ENCODE results near the gene C5orf63. TPM values are rescaled to one million over a fixed set of nuclear protein-coding genes. Genes with fewer than 3 reads are reported as not detected.
"Not testable (repeated sequence)": the region's sequence is repeated elsewhere in the genome, so short reads cannot be mapped to it uniquely, and the experiment has no call there.

Gene C5orf63
- polyA plus RNA-seq, 1 donor from 2014 or later = not detected

DNA sequence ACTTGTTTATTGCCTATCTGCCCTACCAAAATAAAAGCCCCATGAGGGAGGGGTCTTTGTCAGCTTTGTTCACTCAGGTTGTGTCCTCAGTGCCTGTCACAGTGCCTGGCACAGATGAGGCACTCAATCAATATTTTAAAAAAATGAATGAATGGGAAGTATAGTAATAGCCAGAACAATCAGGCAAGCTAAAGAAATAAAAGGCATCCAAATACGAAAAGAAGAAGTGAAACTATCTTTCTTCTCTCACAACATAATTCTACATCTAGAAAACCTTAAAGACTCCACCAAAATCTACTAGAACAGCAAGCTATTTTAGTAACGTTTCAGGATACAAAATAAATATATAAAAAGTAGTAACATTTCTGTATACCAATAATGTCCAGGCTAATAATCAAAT lies 37.8 kb upstream of the C5orf63 start:
- no peaks in the 10 kb centered on the region for H3K79me2 ChIP-seq (replicated peaks; ENCODE audit: insufficient read depth, low read length)
- H3K27ac ChIP-seq (ENCODE audit: low read length) = no peak overlapping the region
- no peaks in the 10 kb centered on the region for H3K36me3 ChIP-seq (ENCODE audit: insufficient read depth, low read length)
- H4K20me1 ChIP-seq (ENCODE audit: insufficient read depth) = no peaks in the 10 kb centered on the region
- no peaks in the 10 kb centered on the region for H3K27me3 ChIP-seq (ENCODE audit: insufficient read depth, low read depth, low read length)
- H3K4me2 ChIP-seq (ENCODE audit: low read length) = no peak overlapping the region
- H3K4me3 ChIP-seq (ENCODE audit: low read length) = no peak overlapping the region
- no peaks in the 10 kb centered on the region for H3K9me3 ChIP-seq (ENCODE audit: low read length)
- no peak overlapping the region for H3K9ac ChIP-seq (ENCODE audit: low read length)
- TF ChIP-seq EP300 (conservative IDR thresholded peaks at IDR 0.05; ENCODE audit: poor library complexity, severe bottlenecking) = no peak
- no peak for TF ChIP-seq SMC3 (conservative IDR thresholded peaks at IDR 0.05; ENCODE audit: poor library complexity)
- TF ChIP-seq, protein P1, sequence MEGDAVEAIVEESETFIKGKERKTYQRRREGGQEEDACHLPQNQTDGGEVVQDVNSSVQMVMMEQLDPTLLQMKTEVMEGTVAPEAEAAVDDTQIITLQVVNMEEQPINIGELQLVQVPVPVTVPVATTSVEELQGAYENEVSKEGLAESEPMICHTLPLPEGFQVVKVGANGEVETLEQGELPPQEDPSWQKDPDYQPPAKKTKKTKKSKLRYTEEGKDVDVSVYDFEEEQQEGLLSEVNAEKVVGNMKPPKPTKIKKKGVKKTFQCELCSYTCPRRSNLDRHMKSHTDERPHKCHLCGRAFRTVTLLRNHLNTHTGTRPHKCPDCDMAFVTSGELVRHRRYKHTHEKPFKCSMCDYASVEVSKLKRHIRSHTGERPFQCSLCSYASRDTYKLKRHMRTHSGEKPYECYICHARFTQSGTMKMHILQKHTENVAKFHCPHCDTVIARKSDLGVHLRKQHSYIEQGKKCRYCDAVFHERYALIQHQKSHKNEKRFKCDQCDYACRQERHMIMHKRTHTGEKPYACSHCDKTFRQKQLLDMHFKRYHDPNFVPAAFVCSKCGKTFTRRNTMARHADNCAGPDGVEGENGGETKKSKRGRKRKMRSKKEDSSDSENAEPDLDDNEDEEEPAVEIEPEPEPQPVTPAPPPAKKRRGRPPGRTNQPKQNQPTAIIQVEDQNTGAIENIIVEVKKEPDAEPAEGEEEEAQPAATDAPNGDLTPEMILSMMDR (IDR thresholded peaks at IDR 0.05; ENCODE audit: poor library complexity, severe bottlenecking) = no peak
- no peak for TF ChIP-seq TAF1 (IDR thresholded peaks at IDR 0.05; ENCODE audit: low read depth)
- no peaks in the 10 kb centered on the region for H3F3A ChIP-seq (ENCODE audit: insufficient read depth, low read length, poor library complexity, severe bottlenecking)
- H3K9me2 ChIP-seq (ENCODE audit: insufficient read depth, low read length) = no peaks in the 10 kb centered on the region
- H2AFZ ChIP-seq (ENCODE audit: low read depth, low read length) = no peak overlapping the region

DNA sequence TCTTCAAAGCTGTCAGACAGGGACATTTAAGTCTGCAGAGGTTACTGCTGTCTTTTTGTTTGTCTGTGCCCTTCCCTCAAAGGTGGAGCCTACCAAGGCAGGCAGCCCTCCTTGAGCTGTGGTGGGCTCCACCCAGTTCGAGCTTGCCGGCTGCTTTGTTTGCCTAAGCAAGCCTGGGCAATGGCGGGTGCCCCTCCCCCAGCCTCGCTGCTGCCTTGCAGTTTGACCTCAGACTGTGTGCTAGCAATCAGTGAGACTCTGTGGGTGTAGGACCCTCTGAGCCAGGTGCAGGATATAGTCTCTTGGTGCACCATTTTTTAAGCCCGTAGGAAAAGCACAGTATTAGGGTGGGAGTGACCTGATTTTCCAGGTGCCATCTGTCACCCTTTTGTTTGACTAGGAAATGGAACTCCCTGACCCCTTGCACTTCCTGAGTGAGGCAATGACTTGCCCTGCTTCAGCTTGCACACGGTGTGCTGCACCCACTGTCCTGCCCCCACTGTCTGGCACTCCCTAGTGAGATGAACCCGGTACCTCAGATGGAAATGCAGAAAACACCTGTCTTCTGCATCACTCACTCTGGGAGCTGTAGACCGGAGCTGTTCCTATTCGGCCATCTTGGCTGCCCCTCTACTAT lies 35.4 kb upstream of the C5orf63 start:
- not testable (repeated sequence) for H3K4me3 ChIP-seq (ENCODE audit: low read length); H3K79me2 ChIP-seq (replicated peaks; ENCODE audit: insufficient read depth, low read length); H3K27me3 ChIP-seq (ENCODE audit: insufficient read depth, low read depth, low read length); H3K9me2 ChIP-seq (ENCODE audit: insufficient read depth, low read length); H3K36me3 ChIP-seq (ENCODE audit: insufficient read depth, low read length); H4K20me1 ChIP-seq (ENCODE audit: insufficient read depth); H3K9ac ChIP-seq (ENCODE audit: low read length); H2AFZ ChIP-seq (ENCODE audit: low read depth, low read length); H3F3A ChIP-seq (ENCODE audit: insufficient read depth, low read length, poor library complexity, severe bottlenecking); H3K4me2 ChIP-seq (ENCODE audit: low read length); H3K9me3 ChIP-seq (ENCODE audit: low read length); H3K27ac ChIP-seq (ENCODE audit: low read length)

DNA sequence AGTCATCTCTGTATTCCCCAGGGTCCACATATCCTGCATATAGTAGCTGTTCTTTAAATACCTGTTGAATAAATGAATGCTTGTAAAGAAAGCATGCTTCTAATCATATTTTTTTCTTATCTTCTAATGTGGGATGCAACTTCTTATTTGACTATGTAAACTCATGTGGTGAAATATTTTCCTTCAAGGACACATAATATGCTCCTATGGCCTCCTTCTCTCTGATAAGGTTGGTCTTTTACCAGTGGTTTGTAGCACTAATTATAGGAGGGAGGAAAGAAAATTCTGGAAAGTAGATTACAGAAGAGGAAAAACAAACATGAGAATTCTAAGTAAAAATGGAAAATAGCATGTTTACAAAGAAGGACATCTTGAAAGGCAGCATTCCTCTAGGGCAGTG lies 28.6 kb upstream of the C5orf63 start:
- Histone ChIP-seq H3K79me2 (replicated peaks; ENCODE audit: insufficient read depth, low read length) (no peaks in the 10 kb centered on the region), H3K4me2 (ENCODE audit: low read length) (no peak overlapping the region), H3K9me3 (ENCODE audit: low read length) (no peaks in the 10 kb centered on the region), H3K9ac (ENCODE audit: low read length) (no peak overlapping the region), H3F3A (ENCODE audit: insufficient read depth, low read length, poor library complexity, severe bottlenecking) (no peaks in the 10 kb centered on the region), H3K4me3 (ENCODE audit: low read length) (no peak overlapping the region), H2AFZ (ENCODE audit: low read depth, low read length) (no peak overlapping the region), H3K36me3 (ENCODE audit: insufficient read depth, low read length) (no peaks in the 10 kb centered on the region), H3K27ac (ENCODE audit: low read length) (no peak overlapping the region), H3K9me2 (ENCODE audit: insufficient read depth, low read length) (no peaks in the 10 kb centered on the region), H3K27me3 (ENCODE audit: insufficient read depth, low read depth, low read length) (no peaks in the 10 kb centered on the region), H4K20me1 (ENCODE audit: insufficient read depth) (no peaks in the 10 kb centered on the region)
- TF ChIP-seq TAF1 (IDR thresholded peaks at IDR 0.05; ENCODE audit: low read depth) = no peak
- TF ChIP-seq MXI1 (conservative IDR thresholded peaks at IDR 0.05; ENCODE audit: poor library complexity, severe bottlenecking) = no peak
- no peak for TF ChIP-seq EP300 (conservative IDR thresholded peaks at IDR 0.05; ENCODE audit: poor library complexity, severe bottlenecking)
- TF ChIP-seq RAD21 (conservative IDR thresholded peaks at IDR 0.05) = no peak
- TF ChIP-seq REST (IDR thresholded peaks at IDR 0.05; ENCODE audit: borderline replicate concordance) = no peak
- TF ChIP-seq SMC3 (conservative IDR thresholded peaks at IDR 0.05; ENCODE audit: poor library complexity) = no peak
- TF ChIP-seq, protein P1 (IDR thresholded peaks at IDR 0.05; ENCODE audit: poor library complexity, severe bottlenecking) = no peak
- TF ChIP-seq POLR2AphosphoS5 (IDR thresholded peaks at IDR 0.05) = no peak
- TF ChIP-seq EZH2 (IDR thresholded peaks at IDR 0.05; ENCODE audit: borderline replicate concordance, insufficient read depth, low read length, poor library complexity, severe bottlenecking) = no peak
